BJ (cell line): Measurements from ENCODE around the gene NINJ2. TPM values are rescaled to one million over a fixed set of nuclear protein-coding genes. Genes with fewer than 3 reads are reported as not detected.

Experiments used
- CTCF ChIA-PET: fragments of 350-600 bp; formaldehyde crosslinking; extraction: SDS; loops from one replicate; lab custom pipeline; 2021; ENCODE audit warnings: antibody characterized with exemption, inconsistent platforms; lab: Yijun Ruan, JAX
- POLR2A ChIA-PET: fragments of 300-600 bp; sonication (Branson Sonifier 250); formaldehyde crosslinking; extraction: SDS; loops from one replicate; lab custom pipeline; 2021; ENCODE audit warnings: antibody characterized with exemption; lab: Charles Lee
- DNase-seq: peaks from one replicate; pipeline ENCODE4 v3.0.0-alpha.2; 2011; ENCODE audit warnings: low read depth
- H3K27me3 ChIP-seq: 2 replicates; pipeline ENCODE4 v1.6.0; 2011; ENCODE audit warnings: low read length; ENCODE audit not compliant: control insufficient read depth, insufficient read depth
- H3K36me3 ChIP-seq: 2 replicates; pipeline ENCODE4 v1.5.1; 2011; ENCODE audit warnings: low read length; ENCODE audit not compliant: control insufficient read depth, insufficient read depth
- H3K4me3 ChIP-seq: 2 replicates; pipeline ENCODE4 v1.5.1; 2011; ENCODE audit warnings: low read depth, mild to moderate bottlenecking, control low read depth, low read length
- polyA plus RNA-seq: library from polyadenylated mRNA; depleted of rRNA; stranded (reverse); fragments of >200 nt; gene quantifications from 2 replicates; pipeline ENCODE4 v1.2.3, GENCODE V29; 2011
- TF ChIP-seq, protein P1 (sequence below): IDR thresholded peaks from 2 replicates; pipeline ENCODE4 v1.5.1; 2011; ENCODE audit warnings: low read depth, mild to moderate bottlenecking, control low read depth, inconsistent platforms, low read length, moderate library complexity; ENCODE audit not compliant: insufficient read depth

Gene NINJ2
- polyA plus RNA-seq, 1 experiment: 0.32 TPM

DNA sequence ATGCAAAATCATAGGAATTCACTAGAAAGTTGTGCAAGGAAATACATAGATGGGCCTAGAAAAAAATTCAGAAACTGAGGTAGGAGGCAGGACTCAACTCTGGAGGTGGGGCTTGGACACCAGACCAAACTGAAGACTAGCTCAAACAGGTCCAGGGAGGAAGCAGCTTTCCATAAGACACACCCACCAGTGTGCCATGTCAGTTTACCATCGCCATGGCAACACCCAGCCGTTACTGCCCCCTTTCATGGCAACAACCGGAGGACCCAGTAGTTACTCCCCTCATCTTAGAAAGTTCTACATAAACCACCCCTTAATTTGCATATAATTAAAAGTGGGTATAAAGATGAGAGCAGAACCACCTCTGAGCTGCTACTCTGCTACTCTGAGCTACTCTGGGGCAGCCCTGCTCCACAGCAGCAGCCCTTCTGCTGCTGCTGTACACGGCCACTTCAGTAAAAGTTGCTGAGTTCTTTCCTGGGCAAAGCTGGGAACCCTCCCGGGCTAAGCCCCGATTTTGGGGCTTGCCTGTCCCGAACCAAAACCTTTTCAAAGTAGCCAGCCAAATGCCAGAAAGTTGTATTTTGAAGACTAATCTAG lies 30.8 kb upstream of the NINJ2 start:
- DNase-seq: no peak
- Histone ChIP-seq H3K27me3 (no peaks in the 10 kb centered on the region; the same call in 1 of the 2 replicates), H3K4me3 (no peak overlapping the region), H3K36me3 (no peaks in the 10 kb centered on the region)
- ChIA-PET POLR2A (no interaction called here), CTCF (no interaction called here)
- TF ChIP-seq, protein P1, sequence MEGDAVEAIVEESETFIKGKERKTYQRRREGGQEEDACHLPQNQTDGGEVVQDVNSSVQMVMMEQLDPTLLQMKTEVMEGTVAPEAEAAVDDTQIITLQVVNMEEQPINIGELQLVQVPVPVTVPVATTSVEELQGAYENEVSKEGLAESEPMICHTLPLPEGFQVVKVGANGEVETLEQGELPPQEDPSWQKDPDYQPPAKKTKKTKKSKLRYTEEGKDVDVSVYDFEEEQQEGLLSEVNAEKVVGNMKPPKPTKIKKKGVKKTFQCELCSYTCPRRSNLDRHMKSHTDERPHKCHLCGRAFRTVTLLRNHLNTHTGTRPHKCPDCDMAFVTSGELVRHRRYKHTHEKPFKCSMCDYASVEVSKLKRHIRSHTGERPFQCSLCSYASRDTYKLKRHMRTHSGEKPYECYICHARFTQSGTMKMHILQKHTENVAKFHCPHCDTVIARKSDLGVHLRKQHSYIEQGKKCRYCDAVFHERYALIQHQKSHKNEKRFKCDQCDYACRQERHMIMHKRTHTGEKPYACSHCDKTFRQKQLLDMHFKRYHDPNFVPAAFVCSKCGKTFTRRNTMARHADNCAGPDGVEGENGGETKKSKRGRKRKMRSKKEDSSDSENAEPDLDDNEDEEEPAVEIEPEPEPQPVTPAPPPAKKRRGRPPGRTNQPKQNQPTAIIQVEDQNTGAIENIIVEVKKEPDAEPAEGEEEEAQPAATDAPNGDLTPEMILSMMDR: no peak

DNA sequence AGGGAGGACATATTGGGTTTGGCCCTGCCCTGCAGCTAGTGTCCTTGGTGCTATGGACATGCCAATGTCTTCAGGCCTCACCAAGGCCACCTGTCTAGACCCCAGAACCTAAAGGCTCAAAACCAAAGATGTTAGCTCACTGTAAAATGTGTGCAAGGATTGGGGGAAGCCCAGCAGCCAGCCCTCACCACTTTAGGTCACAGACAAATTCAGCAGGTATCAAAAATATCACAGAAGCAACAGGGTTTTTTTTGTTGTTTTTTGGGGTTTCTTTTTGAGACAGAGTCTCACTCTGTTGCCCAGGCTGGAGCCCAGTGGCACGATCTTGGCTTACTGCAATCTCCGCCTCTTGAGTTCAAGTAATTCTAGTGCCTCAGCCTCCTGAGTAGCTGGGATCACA lies 29.0 kb upstream of the NINJ2 start:
- no peak for DNase-seq
- POLR2A ChIA-PET: no interaction called here
- TF ChIP-seq, protein P1: no peak
- no peaks in the 10 kb centered on the region; the same call in 1 of the 2 replicates for H3K27me3 ChIP-seq
- CTCF ChIA-PET: no interaction called here
- no peak overlapping the region for H3K4me3 ChIP-seq
- H3K36me3 ChIP-seq: no peaks in the 10 kb centered on the region

DNA sequence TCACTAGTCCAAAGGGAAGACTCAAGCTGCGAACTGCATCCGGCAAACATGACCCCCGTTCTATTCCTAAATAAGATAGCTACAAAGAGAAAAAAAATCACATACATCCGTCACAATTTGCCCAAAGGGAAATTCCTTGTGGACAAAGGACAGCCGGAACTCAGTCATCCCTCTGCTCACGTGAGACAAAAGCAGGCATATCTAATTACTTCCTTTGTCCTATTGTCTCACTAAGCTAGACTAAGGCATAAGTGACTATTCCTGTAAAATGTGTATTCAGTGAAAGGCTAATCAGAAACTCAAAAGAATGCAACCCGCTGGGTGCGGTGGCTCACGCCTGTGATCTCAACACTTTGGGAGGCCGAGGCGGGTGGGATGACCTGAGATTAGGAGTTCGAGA lies 27.2 kb upstream of the NINJ2 start:
- Histone ChIP-seq H3K4me3 (no peak overlapping the region), H3K36me3 (no peaks in the 10 kb centered on the region), H3K27me3 (no peaks in the 10 kb centered on the region)
- ChIA-PET POLR2A (no interaction called here), CTCF (interaction anchor here (0.6 to 1.0 kb wide), 2 partner anchors 15 to 21 kb away, joined by 3 read pairs; no protein-coding TSS in a partner anchor)
- no peak for DNase-seq
- TF ChIP-seq, protein P1: no peak

DNA sequence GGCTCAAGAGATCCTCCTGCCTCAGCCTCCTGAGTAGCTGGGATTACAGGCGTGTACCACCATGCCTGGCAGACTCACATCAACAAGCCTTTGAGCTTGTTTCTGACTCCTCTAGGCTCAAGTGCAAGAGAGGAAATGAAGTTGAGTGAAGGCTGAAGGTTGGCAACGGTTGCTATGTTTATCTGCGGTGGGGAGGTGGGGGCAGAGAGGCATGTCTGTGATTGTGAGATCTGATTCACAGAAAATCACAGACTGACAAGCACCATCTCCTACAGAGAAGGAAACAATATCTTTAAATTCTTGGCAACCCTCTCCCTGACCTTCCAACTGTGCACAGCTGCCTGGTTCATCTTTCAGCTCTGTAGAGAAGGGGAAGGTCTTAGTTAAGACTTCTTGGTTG lies 22.1 kb upstream of the NINJ2 start:
- Histone ChIP-seq H3K27me3 (0 out of 2 replicates have a peak, but pooled peaks cover 3% of the 10 kb centered on the region), H3K4me3 (no peak overlapping the region), H3K36me3 (no peaks in the 10 kb centered on the region)
- ChIA-PET CTCF (interaction anchor here (1.7 kb wide), 1 partner anchor 42 kb away, joined by 3 read pairs; no protein-coding TSS in a partner anchor), POLR2A (no interaction called here)
- no peak for DNase-seq
- TF ChIP-seq, protein P1: no peak

DNA sequence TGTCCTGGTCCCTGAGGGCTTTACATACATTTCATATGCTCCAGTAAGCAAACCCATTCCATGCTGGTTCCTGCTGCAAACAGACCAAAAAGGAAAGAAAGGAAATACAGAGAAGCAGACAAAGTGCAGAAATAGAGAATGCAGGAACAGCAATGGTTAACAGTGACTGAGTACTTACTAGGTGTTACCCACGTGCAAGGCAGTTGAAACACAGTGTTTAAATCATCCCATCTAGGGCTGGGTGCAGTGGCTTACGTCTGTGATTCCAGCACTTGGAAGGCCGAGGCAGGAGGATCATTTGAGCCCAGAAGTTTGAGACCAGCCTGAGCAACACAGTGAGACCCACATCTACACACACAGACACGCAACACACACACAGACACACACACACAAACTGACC lies 21.2 kb upstream of the NINJ2 start:
- ChIA-PET CTCF (no interaction called here), POLR2A (no interaction called here)
- TF ChIP-seq, protein P1: no peak
- Histone ChIP-seq H3K4me3 (no peak overlapping the region), H3K27me3 (0 out of 2 replicates have a peak, but pooled peaks cover 3% of the 10 kb centered on the region), H3K36me3 (no peaks in the 10 kb centered on the region)
- no peak for DNase-seq
